Smooth muscle cell (in vitro differentiated cells): ENCODE measurements around the gene CEACAM1. TPM values are rescaled to one million over a fixed set of nuclear protein-coding genes. Genes with fewer than 3 reads are reported as not detected.

Source experiments
- DNase-seq: peaks from one replicate; lab custom pipeline; 2025; ENCODE audit not compliant: unreplicated experiment; lab: John Stamatoyannopoulos, UW
- H2AFZ ChIP-seq: fragments of 200-600 bp; sonication (generic); 2 replicates; pipeline ENCODE4 v1.6.0; 2016; ENCODE audit warnings: antibody characterized with exemption, low read depth, mild to moderate bottlenecking
- H3F3A ChIP-seq: fragments of 200-600 bp; sonication (generic); 2 replicates; pipeline ENCODE4 v1.6.0; 2017; ENCODE audit warnings: antibody characterized with exemption, low read depth
- H3K27ac ChIP-seq: fragments of 200-600 bp; sonication (generic); 2 replicates; pipeline ENCODE4 v1.5.1; 2016; ENCODE audit warnings: low read depth, mild to moderate bottlenecking
- H3K27me3 ChIP-seq: fragments of 200-600 bp; sonication (generic); 2 replicates; pipeline ENCODE4 v1.6.1; 2016; ENCODE audit warnings: low read depth, mild to moderate bottlenecking
- H3K36me3 ChIP-seq: fragments of 200-600 bp; sonication (generic); 2 replicates; pipeline ENCODE4 v1.5.1; 2016; ENCODE audit warnings: low read depth
- H3K4me1 ChIP-seq: fragments of 200-600 bp; sonication (generic); 2 replicates; pipeline ENCODE4 v1.5.1; 2016; ENCODE audit warnings: low read depth
- H3K4me2 ChIP-seq: fragments of 200-600 bp; sonication (generic); 2 replicates; pipeline ENCODE4 v1.6.0; 2016; ENCODE audit warnings: mild to moderate bottlenecking
- H3K4me3 ChIP-seq: fragments of 200-600 bp; sonication (generic); 2 replicates; pipeline ENCODE4 v1.5.1; 2016; ENCODE audit warnings: mild to moderate bottlenecking
- H3K79me2 ChIP-seq: fragments of 200-600 bp; sonication (generic); 2 replicates; pipeline ENCODE4 v1.6.0; 2016; ENCODE audit warnings: low read depth, mild to moderate bottlenecking
- H3K9ac ChIP-seq: fragments of 200-600 bp; sonication (generic); 2 replicates; pipeline ENCODE4 v1.6.0; 2016; ENCODE audit warnings: low read depth
- H3K9me3 ChIP-seq: fragments of 200-600 bp; sonication (generic); replicated peaks from 2 replicates; pipeline ENCODE4 v1.5.1; 2016; ENCODE audit warnings: low read depth
- H4K20me1 ChIP-seq: fragments of 200-600 bp; sonication (generic); 2 replicates; pipeline ENCODE4 v1.6.0; 2016; ENCODE audit warnings: low read depth
- CTCF ChIP-seq: fragments of 200-600 bp; sonication (generic); IDR thresholded peaks from 2 replicates; pipeline ENCODE4 v1.5.1; 2017; ENCODE audit warnings: borderline replicate concordance, mild to moderate bottlenecking, antibody characterized with exemption; ENCODE audit not compliant: insufficient read depth, poor library complexity, severe bottlenecking
- WGBS: methylation state at CpG from one replicate; pipeline ENCODE4 v1.1.7; 2016; ENCODE audit warnings: low lambda C conversion rate; 5-methylcytosine and 5-hydroxymethylcytosine counted together
- polyA plus RNA-seq: library from polyadenylated mRNA; unstranded; fragments of >200 nt; fragmentation: Nextera tagmentation; extraction: Ambion mirVana; gene quantifications from 2 replicates; pipeline ENCODE4 v1.2.1, GENCODE V29; 2016
- total RNA-seq: library from RNA; depleted of rRNA; stranded (reverse); fragments of >200 nt; gene quantifications from 2 replicates; pipeline ENCODE4 v1.2.3, GENCODE V29; 2014

Gene CEACAM1
- total and polyA plus RNA-seq, 2 experiments from 2014 or later: 0.31 to 4.5 TPM

- no peak overlapping the region for H3K4me3 ChIP-seq
- H4K20me1 ChIP-seq: no peaks in the 10 kb centered on the region
- H3K27me3 ChIP-seq: no peaks in the 10 kb centered on the region
- no peak overlapping the region for H3K9ac ChIP-seq
- DNase-seq: no peak
- H3K4me2 ChIP-seq: no peak overlapping the region
- no peak overlapping the region for H3K27ac ChIP-seq
- no peaks in the 10 kb centered on the region for H3K79me2 ChIP-seq
- H3F3A ChIP-seq: no peaks in the 10 kb centered on the region
- H3K9me3 ChIP-seq: no peaks in the 10 kb centered on the region
- WGBS: 88% methylated on average over 3 of the region's 3 CpGs
- no peaks in the 10 kb centered on the region for H3K36me3 ChIP-seq
- no peaks in the 10 kb centered on the region for H3K4me1 ChIP-seq
- TF ChIP-seq CTCF: no peak
- no peak overlapping the region for H2AFZ ChIP-seq
Measured at GRCh38 chr19:42519108-42519507, 9.2 kb downstream of the CEACAM1 start.

GRCh38 chr19:42516771-42517170, 11.5 kb downstream of the CEACAM1 start:
- H3K27me3 ChIP-seq: no peaks in the 10 kb centered on the region
- 80% methylated on average over 2 of the region's 2 CpGs for WGBS
- H2AFZ ChIP-seq: no peak overlapping the region
- H3K36me3 ChIP-seq: no peaks in the 10 kb centered on the region
- H3K9ac ChIP-seq: no peak overlapping the region
- no peak overlapping the region for H3K27ac ChIP-seq
- H3K4me2 ChIP-seq: no peak overlapping the region
- no peak for DNase-seq
- TF ChIP-seq CTCF: no peak
- H3K4me3 ChIP-seq: no peak overlapping the region
- no peaks in the 10 kb centered on the region for H4K20me1 ChIP-seq
- no peaks in the 10 kb centered on the region for H3F3A ChIP-seq
- no peaks in the 10 kb centered on the region for H3K9me3 ChIP-seq
- no peaks in the 10 kb centered on the region for H3K4me1 ChIP-seq
- H3K79me2 ChIP-seq: no peaks in the 10 kb centered on the region

- no peak for TF ChIP-seq CTCF
- 91% methylated on average over 7 of the region's 7 CpGs for WGBS
- Histone ChIP-seq H3K4me3 (no peak overlapping the region), H3F3A (no peaks in the 10 kb centered on the region), H2AFZ (no peak overlapping the region), H3K4me1 (no peaks in the 10 kb centered on the region), H4K20me1 (no peaks in the 10 kb centered on the region), H3K36me3 (no peaks in the 10 kb centered on the region), H3K9me3 (no peaks in the 10 kb centered on the region), H3K27ac (no peak overlapping the region), H3K27me3 (no peaks in the 10 kb centered on the region), H3K9ac (no peak overlapping the region), H3K4me2 (no peak overlapping the region), H3K79me2 (no peaks in the 10 kb centered on the region)
- DNase-seq: no peak
Measured at GRCh38 chr19:42515241-42515832, 12.9 kb downstream of the CEACAM1 start.

GRCh38 chr19:42514449-42514848, 13.8 kb downstream of the CEACAM1 start:
- Histone ChIP-seq H4K20me1 (no peaks in the 10 kb centered on the region), H3K36me3 (no peaks in the 10 kb centered on the region), H3K4me2 (no peak overlapping the region), H2AFZ (no peak overlapping the region), H3K4me1 (no peaks in the 10 kb centered on the region), H3K9ac (no peak overlapping the region), H3K79me2 (no peaks in the 10 kb centered on the region), H3K27me3 (no peaks in the 10 kb centered on the region), H3K9me3 (no peaks in the 10 kb centered on the region), H3K4me3 (no peak overlapping the region), H3K27ac (no peak overlapping the region), H3F3A (no peaks in the 10 kb centered on the region)
- WGBS: 100% methylated on average over 1 of the region's 1 CpG
- TF ChIP-seq CTCF: no peak
- DNase-seq: no peak
